HepG2 (cell line): ENCODE measurements around the gene PLEKHA8. TPM values are rescaled to one million over a fixed set of nuclear protein-coding genes. Genes with fewer than 3 reads are reported as not detected.
A peak's percentile ranks its signal among the peaks of the same experiment; 100 is the strongest.

Experiments
- CEBPB ChIP-seq: IDR thresholded peaks from 2 replicates; pipeline ENCODE4 v1.6.1; 2011; ENCODE audit warnings: low read depth, low read length, improper control_type of control experiment, borderline replicate concordance
- DR1 ChIP-seq: sonication (generic); formaldehyde crosslinking; IDR thresholded peaks from 2 replicates; pipeline ENCODE4 v1.8.0; 2021; ENCODE audit warnings: mild to moderate bottlenecking, missing genetic modification reagents, inconsistent platforms
- FOXJ3 ChIP-seq: sonication (generic); formaldehyde crosslinking; IDR thresholded peaks from 2 replicates; pipeline ENCODE4 v1.4.0; 2020; ENCODE audit warnings: missing genetic modification reagents, mild to moderate bottlenecking, borderline replicate concordance
- GTF3A ChIP-seq: sonication (generic); formaldehyde crosslinking; conservative IDR thresholded peaks from 2 replicates; pipeline ENCODE4 v1.4.0; 2020; ENCODE audit warnings: mild to moderate bottlenecking, missing genetic modification reagents
- HCFC1 ChIP-seq: fragments of 150-350 bp; IDR thresholded peaks from 2 replicates; pipeline ENCODE4 v1.6.1; 2014; ENCODE audit warnings: low read depth, low read length
- KDM5B ChIP-seq: sonication (generic); formaldehyde crosslinking; IDR thresholded peaks from 2 replicates; pipeline ENCODE4 v1.4.0; 2020; ENCODE audit warnings: missing genetic modification reagents, mild to moderate bottlenecking, borderline replicate concordance
- KLF11 ChIP-seq: IDR thresholded peaks from 2 replicates; pipeline ENCODE4 v1.6.1; 2016; ENCODE audit warnings: missing compliant biosample characterization
- MYNN ChIP-seq: sonication (generic); formaldehyde crosslinking; IDR thresholded peaks from 2 replicates; pipeline ENCODE4 v1.4.0; 2020; ENCODE audit warnings: mild to moderate bottlenecking, low read depth, missing genetic modification reagents
- NONO ChIP-seq, 2 experiments: fragments of 450-650 bp in 1 of 2; sonication (generic) in 1 of 2; formaldehyde crosslinking in 1 of 2; IDR thresholded peaks in 1 of 2; conservative IDR thresholded peaks in 1 of 2; 2 replicates each; pipeline versions ENCODE4 v1.6.1 to v1.8.0; 2017 to 2022; ENCODE audit warnings: mild to moderate bottlenecking in 1 of 2, missing genetic modification reagents in 1 of 2, moderate library complexity in 1 of 2
- RNF219 ChIP-seq: sonication (generic); formaldehyde crosslinking; IDR thresholded peaks from 2 replicates; pipeline ENCODE4 v1.5.0; 2020; ENCODE audit warnings: mild to moderate bottlenecking, missing genetic modification reagents
- SIN3B ChIP-seq: fragments of 150-350 bp; IDR thresholded peaks from 2 replicates; pipeline ENCODE4 v1.6.1; 2014; ENCODE audit warnings: low read length
- SRSF4 ChIP-seq: fragments of 200-400 bp; formaldehyde crosslinking; IDR thresholded peaks from one replicate; pipeline ENCODE4 v1.6.1; 2018; ENCODE audit warnings: mild to moderate bottlenecking, low read depth, low read length, moderate library complexity; ENCODE audit not compliant: poor library complexity, severe bottlenecking
- SUZ12 ChIP-seq: fragments of 150-350 bp; IDR thresholded peaks from 2 replicates; pipeline ENCODE4 v1.6.1; 2014; ENCODE audit warnings: low read depth, low read length
- TCF7L2 ChIP-seq: IDR thresholded peaks from 2 replicates; pipeline ENCODE4 v1.6.1; 2011; ENCODE audit warnings: mild to moderate bottlenecking, low read depth, low read length, moderate library complexity
- ZIK1 ChIP-seq: sonication (generic); formaldehyde crosslinking; IDR thresholded peaks from 2 replicates; pipeline ENCODE4 v1.5.0; 2020; ENCODE audit warnings: mild to moderate bottlenecking, low read depth, missing genetic modification reagents, borderline replicate concordance
- ZNF160 ChIP-seq: sonication (generic); formaldehyde crosslinking; IDR thresholded peaks from 2 replicates; pipeline ENCODE4 v1.8.0; 2022; ENCODE audit warnings: mild to moderate bottlenecking, inconsistent platforms, missing genetic modification reagents
- ZNF567 ChIP-seq: sonication (generic); formaldehyde crosslinking; IDR thresholded peaks from 2 replicates; pipeline ENCODE4 v1.8.1; 2023; ENCODE audit warnings: mild to moderate bottlenecking, missing genetic modification reagents, borderline replicate concordance
- ZNF770 ChIP-seq: sonication (generic); formaldehyde crosslinking; IDR thresholded peaks from 2 replicates; pipeline ENCODE4 v1.5.0; 2020; ENCODE audit warnings: mild to moderate bottlenecking, missing genetic modification reagents
- ZNF839 ChIP-seq: sonication (generic); formaldehyde crosslinking; IDR thresholded peaks from 2 replicates; pipeline ENCODE4 v1.4.0; 2020; ENCODE audit warnings: missing genetic modification reagents, mild to moderate bottlenecking, borderline replicate concordance
- polyA plus RNA-seq, 8 experiments: library from polyadenylated mRNA; depleted of rRNA in 3 of 8; stranded (reverse) in 7 of 8; unstranded in 1 of 8; fragments of >200 nt; fragmentation: Illumina TruSeq in 4 of 8; extraction: Trizol in 4 of 8; gene quantifications; 2 replicates each; pipeline versions ENCODE4 v1.2.1 to v1.2.3, GENCODE V29; 2011 to 2016; ENCODE audit warnings: low read depth in 4 of 8, missing spikeins in 1 of 8, mixed read lengths in 1 of 8; ENCODE audit not compliant: insufficient read depth in 1 of 8
- total RNA-seq, 5 experiments: library from RNA; depleted of rRNA; stranded (reverse); fragments of >200 nt; fragmentation: Illumina TruSeq; extraction: Trizol; gene quantifications; 2 replicates each; pipeline ENCODE4 v1.2.3, GENCODE V29; 2016; ENCODE audit warnings: low read depth in 1 of 5
- TF ChIP-seq, protein P1 (sequence below): sonication (generic); formaldehyde crosslinking; IDR thresholded peaks from 2 replicates; pipeline ENCODE4 v1.8.0; 2022; ENCODE audit warnings: missing genetic modification reagents, mild to moderate bottlenecking, borderline replicate concordance
- TF ChIP-seq, protein P2 (sequence below): sonication (generic); formaldehyde crosslinking; IDR thresholded peaks from 2 replicates; pipeline ENCODE4 v1.4.0; 2020; ENCODE audit warnings: missing genetic modification reagents, borderline replicate concordance

PLEKHA8 gene
- total and polyA plus RNA-seq, 2 of the 13 experiments (the other 11 are each of a cell fraction or from before 2014, with no cell fraction given): 12.5 to 26.4 TPM

GRCh38 chr7:30026229-30027064 lies 1.8 kb upstream of the PLEKHA8 start, which contains the start of gene FKBP14 (continued):
- TF ChIP-seq SIN3B: peak; percentile 47; the same call in 1 of the 2 replicates
- TF ChIP-seq RNF219: no peak
- no peak for TF ChIP-seq ZNF567 (CRISPR knock-in tag)
- no peak for TF ChIP-seq SUZ12
- TF ChIP-seq, protein P1, sequence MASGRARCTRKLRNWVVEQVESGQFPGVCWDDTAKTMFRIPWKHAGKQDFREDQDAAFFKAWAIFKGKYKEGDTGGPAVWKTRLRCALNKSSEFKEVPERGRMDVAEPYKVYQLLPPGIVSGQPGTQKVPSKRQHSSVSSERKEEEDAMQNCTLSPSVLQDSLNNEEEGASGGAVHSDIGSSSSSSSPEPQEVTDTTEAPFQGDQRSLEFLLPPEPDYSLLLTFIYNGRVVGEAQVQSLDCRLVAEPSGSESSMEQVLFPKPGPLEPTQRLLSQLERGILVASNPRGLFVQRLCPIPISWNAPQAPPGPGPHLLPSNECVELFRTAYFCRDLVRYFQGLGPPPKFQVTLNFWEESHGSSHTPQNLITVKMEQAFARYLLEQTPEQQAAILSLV (CRISPR knock-in tag): no peak
- no peak for TF ChIP-seq ZIK1 (CRISPR knock-in tag)
- TF ChIP-seq FOXJ3: peak; percentile 27; the same call in 1 of the 2 replicates
- TF ChIP-seq GTF3A (CRISPR knock-in tag): no peak
- no peak for TF ChIP-seq KDM5B (CRISPR knock-in tag)
- no peak; the same call in 1 of the 2 replicates for TF ChIP-seq HCFC1
- TF ChIP-seq, protein P2, sequence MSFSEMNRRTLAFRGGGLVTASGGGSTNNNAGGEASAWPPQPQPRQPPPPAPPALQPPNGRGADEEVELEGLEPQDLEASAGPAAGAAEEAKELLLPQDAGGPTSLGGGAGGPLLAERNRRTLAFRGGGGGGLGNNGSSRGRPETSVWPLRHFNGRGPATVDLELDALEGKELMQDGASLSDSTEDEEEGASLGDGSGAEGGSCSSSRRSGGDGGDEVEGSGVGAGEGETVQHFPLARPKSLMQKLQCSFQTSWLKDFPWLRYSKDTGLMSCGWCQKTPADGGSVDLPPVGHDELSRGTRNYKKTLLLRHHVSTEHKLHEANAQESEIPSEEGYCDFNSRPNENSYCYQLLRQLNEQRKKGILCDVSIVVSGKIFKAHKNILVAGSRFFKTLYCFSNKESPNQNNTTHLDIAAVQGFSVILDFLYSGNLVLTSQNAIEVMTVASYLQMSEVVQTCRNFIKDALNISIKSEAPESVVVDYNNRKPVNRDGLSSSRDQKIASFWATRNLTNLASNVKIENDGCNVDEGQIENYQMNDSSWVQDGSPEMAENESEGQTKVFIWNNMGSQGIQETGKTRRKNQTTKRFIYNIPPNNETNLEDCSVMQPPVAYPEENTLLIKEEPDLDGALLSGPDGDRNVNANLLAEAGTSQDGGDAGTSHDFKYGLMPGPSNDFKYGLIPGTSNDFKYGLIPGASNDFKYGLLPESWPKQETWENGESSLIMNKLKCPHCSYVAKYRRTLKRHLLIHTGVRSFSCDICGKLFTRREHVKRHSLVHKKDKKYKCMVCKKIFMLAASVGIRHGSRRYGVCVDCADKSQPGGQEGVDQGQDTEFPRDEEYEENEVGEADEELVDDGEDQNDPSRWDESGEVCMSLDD: no peak; the same call in 1 of the 2 replicates
- TF ChIP-seq CEBPB: no peak
- TF ChIP-seq KLF11: peak; percentile 54; the same call in 1 of the 2 replicates
- TF ChIP-seq ZNF160 (CRISPR knock-in tag): no peak
- TF ChIP-seq ZNF770 (CRISPR knock-in tag): no peak
- TF ChIP-seq TCF7L2: no peak
- no peak for TF ChIP-seq ZNF839 (CRISPR knock-in tag)
- no peak for TF ChIP-seq DR1 (CRISPR knock-in tag)
- TF ChIP-seq NONO (IDR thresholded peaks at IDR 0.05): no peak
- no peak for TF ChIP-seq NONO (CRISPR knock-in tag; conservative IDR thresholded peaks at IDR 0.05)
- TF ChIP-seq MYNN (CRISPR knock-in tag): peak; percentile 95; the same call in 1 of the 2 replicates
- TF ChIP-seq SRSF4: no peak
